K562 (cell line): Measurements from ENCODE around the gene HOXD1. TPM values are rescaled to one million over a fixed set of nuclear protein-coding genes. Genes with fewer than 3 reads are reported as not detected.

ENCODE experiments used
- CBX8 ChIP-seq: fragments of 200-600 bp; sonication (generic); IDR thresholded peaks from 2 replicates; pipeline ENCODE4 v1.6.1; 2012; ENCODE audit warnings: borderline replicate concordance, mixed run types, low read depth, mild to moderate bottlenecking, moderate library complexity, mixed read lengths, low read length, control low read depth, inconsistent platforms; ENCODE audit not compliant: poor library complexity, severe bottlenecking; ENCODE audit errors: extremely low read depth
- EHMT2 ChIP-seq: fragments of 450-650 bp; IDR thresholded peaks from 2 replicates; pipeline ENCODE4 v1.6.1; 2018; ENCODE audit warnings: antibody characterized with exemption
- GMEB1 ChIP-seq: fragments of 250-450 bp; sonication (Bioruptor Pico); IDR thresholded peaks from 2 replicates; pipeline ENCODE4 v1.4.0; 2020; ENCODE audit warnings: mild to moderate bottlenecking
- HINFP ChIP-seq: fragments of 450-650 bp; conservative IDR thresholded peaks from 2 replicates; pipeline ENCODE4 v1.6.1; 2016; ENCODE audit warnings: missing genetic modification characterization, low read depth, mild to moderate bottlenecking, control low read depth, missing compliant biosample characterization
- HOXB6 ChIP-seq: fragments of 250-450 bp; sonication (Bioruptor Pico); IDR thresholded peaks from 2 replicates; pipeline ENCODE4 v1.5.1; 2022; ENCODE audit warnings: mild to moderate bottlenecking, borderline replicate concordance
- MBD1 ChIP-seq: fragments of 250-450 bp; sonication (Bioruptor Pico); IDR thresholded peaks from 2 replicates; pipeline ENCODE4 v1.8.0; 2022; ENCODE audit warnings: inconsistent platforms
- NCOA6 ChIP-seq: fragments of 450-650 bp; IDR thresholded peaks from 2 replicates; pipeline ENCODE4 v1.6.1; 2017; ENCODE audit warnings: mild to moderate bottlenecking
- POLR2A ChIP-seq: fragments of 450-650 bp; conservative IDR thresholded peaks from 2 replicates; pipeline ENCODE4 v1.6.1; 2016
- RBM15 ChIP-seq: fragments of 200-400 bp; formaldehyde crosslinking; IDR thresholded peaks from 2 replicates; pipeline ENCODE4 v1.6.1; 2018; ENCODE audit warnings: mild to moderate bottlenecking, low read length, moderate library complexity; ENCODE audit not compliant: insufficient read depth
- RCOR1 ChIP-seq, 2 experiments: IDR thresholded peaks; 2 replicates each; pipeline ENCODE4 v1.6.1; 2012; ENCODE audit warnings: low read depth in 2 of 2, low read length in 2 of 2, borderline replicate concordance in 1 of 2, improper control_type of control experiment in 1 of 2
- RREB1 ChIP-seq: fragments of 250-450 bp; sonication (Bioruptor Pico); IDR thresholded peaks from 2 replicates; pipeline ENCODE4 v1.4.0; 2020
- polyA plus RNA-seq, 8 experiments: library from polyadenylated mRNA; depleted of rRNA in 4 of 8; stranded (reverse) in 5 of 8; unstranded in 3 of 8; fragments of >200 nt; fragmentation: Nextera tagmentation in 2 of 8; fragmentation: Illumina TruSeq in 1 of 8; extraction: Ambion mirVana in 2 of 8; extraction: Trizol in 1 of 8; gene quantifications; 2 replicates each; pipeline versions ENCODE4 v1.2.1 to v1.2.3, GENCODE V29; 2011 to 2014; ENCODE audit warnings: inconsistent platforms in 1 of 8, missing spikeins in 1 of 8
- total RNA-seq, 7 experiments: library from RNA; depleted of rRNA in 6 of 7; stranded (reverse); fragments of >200 nt in 6 of 7; fragmentation: Illumina TruSeq in 2 of 7; extraction: Trizol in 2 of 7; gene quantifications; 2 replicates each; pipeline versions ENCODE4 v1.2.1 to v1.2.3, GENCODE V29; 2011 to 2021; ENCODE audit warnings: low replicate concordance in 1 of 7

HOXD1 gene
- total and polyA plus RNA-seq, 9 of the 15 experiments (the other 6 are each of a cell fraction or from before 2014, with no cell fraction given) = not detected

GRCh38 chr2:176192351-176192750, 3.9 kb downstream of the HOXD1 start (continued):
- no peak for TF ChIP-seq HINFP (tag)
- no peak for TF ChIP-seq NCOA6
- no peak for TF ChIP-seq EHMT2
- no peak for TF ChIP-seq RREB1
- no peak for TF ChIP-seq RBM15
- no peak for TF ChIP-seq MBD1
- TF ChIP-seq GMEB1 = no peak
- no peak for TF ChIP-seq CBX8
- no peak for TF ChIP-seq POLR2A
- no peak for TF ChIP-seq RCOR1 (IDR thresholded peaks at IDR 0.05; ENCODE audit: borderline replicate concordance in 1 of 2, low read depth in 2 of 2, low read length in 2 of 2)
- no peak for TF ChIP-seq HOXB6 (CRISPR knock-in tag)
